ENCODE measurements around the gene CEP350.

Gene CEP350

DNA sequence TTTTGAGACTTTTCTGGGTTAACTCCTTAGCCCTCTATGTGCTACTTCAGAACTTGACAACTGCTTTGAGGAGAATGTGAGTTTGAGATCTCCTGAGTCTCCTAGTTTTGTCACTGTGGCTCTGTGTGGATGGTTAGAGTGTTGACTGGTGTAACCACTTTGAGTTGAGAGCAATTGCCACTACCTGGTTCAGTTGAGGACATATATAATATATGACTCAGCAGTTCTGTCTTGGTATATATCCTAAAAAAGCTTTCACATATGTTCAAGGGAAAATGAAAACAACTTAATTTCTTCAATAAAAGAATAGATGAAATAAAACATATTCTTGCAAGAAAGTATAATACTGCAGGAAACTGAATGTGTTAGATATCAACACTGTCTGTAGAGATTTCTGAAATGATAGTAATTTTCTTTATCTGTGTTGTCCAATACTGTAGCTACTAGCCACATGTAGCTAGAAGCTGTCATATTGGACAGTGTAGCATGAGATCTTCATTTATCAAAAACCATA lies 103.3 kb downstream of the CEP350 start:
- no peak for DNase-seq (ENCODE audit: low read depth in 2 of 2)

DNA sequence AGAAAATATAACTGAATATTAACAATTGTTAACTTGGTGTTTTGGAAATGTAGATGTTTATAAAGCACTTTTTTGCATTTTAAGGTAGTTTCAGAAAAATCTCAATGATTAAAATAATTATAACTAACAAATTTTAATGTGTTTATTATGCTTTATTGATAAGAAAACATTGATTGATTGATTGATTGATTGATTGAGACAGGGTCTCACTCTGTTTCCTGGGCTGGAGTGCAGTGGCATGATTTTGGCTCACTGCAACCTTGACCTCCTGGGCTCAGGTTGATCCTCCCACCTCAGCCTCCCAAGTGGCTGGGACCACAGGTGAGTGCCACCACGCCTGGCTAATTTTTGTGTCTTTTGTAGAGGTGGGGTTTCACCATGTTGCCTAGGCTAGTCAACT lies 106.4 kb downstream of the CEP350 start:
- no peak for DNase-seq (ENCODE audit: low read depth in 2 of 2)

DNA sequence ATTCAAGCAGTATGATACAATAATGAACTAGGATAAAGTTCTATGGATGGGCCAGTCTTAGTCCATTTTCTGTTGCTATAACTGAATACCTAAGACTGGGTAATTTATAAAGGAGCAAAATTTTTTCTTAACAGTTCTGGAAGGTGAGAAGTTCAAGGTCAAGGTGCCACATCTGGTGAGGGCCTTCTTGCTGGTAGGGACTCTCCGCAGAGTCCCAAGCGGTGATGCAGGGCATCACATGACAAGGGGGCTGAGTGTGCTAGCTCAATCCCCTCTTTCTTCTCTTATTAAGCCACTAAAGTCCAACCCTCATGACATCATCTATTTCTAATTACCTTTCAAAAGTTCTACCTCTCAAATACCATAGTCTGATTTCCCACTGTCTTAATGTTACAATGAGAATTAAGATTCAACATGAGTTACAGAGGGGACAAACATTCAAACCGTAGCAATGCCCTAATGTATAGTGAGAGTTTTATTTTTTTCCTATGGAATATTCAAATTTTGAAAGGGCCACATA lies 107.9 kb downstream of the CEP350 start:
- DNase-seq (ENCODE audit: low read depth in 2 of 2): no peak

DNA sequence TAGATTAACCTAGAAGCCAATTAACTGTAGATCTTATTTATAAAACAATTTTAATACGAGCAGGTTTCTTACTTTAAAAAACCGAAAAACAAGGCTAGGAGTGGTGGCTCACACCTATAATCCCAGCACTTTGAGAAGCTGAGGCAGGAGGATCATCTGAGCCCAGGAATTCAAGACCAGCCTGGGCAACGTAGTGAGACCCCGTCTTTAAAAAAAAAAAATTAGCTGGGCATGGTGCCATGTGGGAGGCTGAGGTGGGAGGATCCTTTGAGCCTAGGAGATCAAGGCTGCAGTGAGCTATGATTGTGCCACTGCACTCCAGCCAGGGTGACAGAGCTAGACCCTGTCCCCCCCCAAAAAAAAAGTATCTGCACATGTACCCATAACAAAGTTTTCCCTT lies 110.8 kb downstream of the CEP350 start:
- no peak for DNase-seq (ENCODE audit: low read depth in 2 of 2)

DNA sequence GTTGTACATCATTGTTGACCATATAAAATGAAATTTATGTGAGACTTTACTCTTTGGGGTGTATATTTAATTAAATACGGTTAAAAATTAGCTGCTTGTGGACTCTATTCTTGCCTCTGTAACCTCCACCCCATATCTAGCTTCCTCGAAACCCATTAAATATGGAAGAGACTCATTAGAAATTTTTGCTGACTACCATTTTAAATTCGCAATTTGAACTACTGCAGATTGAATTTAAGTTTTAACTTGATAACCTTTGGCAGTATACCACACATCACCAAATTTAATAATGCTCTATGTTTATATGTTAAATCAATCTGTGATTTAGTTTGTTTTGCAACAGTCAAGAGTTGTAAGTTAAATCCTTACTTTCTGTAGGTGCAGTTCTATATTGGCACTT lies 111.5 kb downstream of the CEP350 start:
- DNase-seq (ENCODE audit: low read depth in 2 of 2): no peak

DNA sequence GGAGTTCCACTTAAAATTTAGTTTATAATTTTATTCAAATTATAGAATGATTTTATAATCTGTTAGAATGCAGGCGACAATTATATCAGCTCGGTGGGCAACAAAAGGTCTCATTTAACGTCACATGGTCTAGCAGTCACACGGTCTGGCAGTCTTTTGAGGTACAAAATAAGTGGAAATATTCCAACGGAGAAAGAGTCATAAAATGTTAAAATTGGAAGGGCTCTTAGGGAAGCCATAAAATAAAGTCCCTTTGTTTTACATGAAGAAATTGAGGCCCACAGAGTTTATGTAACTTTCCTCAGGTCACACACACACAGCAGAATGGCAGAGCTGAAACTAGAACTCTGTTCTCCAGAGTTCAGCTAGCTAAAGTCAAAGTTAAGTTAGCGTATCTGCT lies 115.7 kb downstream of the CEP350 start:
- DNase-seq (ENCODE audit: low read depth in 2 of 2): no peak

DNA sequence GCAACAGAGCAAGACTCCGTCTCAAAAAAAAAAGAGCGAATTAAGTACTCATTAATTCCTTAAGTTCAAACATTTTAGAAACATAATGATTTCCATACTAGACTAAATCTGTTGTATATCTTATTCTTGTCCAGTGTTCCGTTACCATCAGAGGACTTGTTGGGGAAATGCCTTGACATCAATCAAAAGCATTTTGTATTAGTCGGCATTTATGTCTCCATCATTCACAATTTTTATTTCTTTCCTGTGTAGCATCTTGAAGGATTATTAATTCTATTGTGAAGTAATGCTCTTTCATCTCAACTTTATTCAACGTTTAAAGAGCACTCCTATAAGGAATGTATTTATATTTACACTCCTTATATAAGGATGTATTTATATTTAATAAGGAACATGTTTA lies 117.1 kb downstream of the CEP350 start:
- DNase-seq (ENCODE audit: low read depth in 2 of 2): no peak

DNA sequence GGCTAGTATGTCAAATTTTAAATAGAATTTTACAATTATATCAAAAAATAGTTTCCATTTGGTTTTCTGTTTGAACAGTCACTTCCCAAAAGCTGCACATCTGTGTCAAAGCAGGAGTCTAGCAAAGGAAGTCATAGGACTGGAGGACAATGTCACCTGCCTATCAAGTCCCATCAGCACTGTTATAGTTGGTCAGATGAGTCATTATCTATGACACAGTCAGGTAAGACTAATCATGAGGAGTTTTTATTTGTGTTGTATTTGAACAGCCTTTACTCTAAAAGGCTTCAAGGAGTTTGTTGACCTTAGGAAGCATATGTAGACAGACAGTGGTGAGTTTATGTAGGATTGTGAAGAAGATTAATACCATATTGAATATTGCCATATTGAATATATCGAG lies 125.8 kb downstream of the CEP350 start:
- no peak for DNase-seq (ENCODE audit: low read depth in 2 of 2)

DNA sequence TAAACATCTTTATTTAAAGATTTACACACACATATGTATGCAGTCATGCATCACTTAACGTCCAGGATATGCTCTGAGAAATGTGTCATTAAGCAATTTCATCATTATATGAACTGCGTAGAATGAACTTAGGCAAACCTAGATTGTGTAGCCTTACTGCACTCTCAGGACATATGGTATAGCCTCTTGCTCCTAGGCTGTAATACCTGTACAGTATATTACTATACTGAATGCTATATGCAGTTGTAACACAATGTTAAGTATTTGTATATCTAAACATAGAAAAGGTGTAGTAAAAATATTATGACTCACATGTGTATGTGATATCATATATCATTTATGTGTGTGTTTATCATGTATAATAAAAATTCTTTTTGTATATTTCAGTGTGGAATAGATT lies 126.9 kb downstream of the CEP350 start:
- no peak for DNase-seq (ENCODE audit: low read depth in 2 of 2)

DNA sequence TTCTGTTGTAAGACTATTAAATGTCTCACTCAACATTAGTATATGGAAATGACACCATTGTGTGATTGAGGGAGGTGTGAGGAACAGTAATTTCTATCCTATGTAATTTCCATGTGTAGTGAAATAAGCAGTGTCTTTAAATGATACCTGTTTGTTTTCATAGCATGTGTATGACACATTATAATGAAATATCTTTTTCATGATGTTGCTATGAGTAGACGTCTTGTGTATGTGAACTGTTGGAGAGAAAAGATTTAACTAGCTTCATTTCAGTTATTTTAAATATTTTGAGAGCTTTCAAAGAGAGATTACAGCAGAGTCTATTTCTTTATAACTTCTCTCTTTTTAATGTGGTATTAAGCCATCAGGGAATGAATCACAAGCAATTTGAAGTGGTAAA lies 128.6 kb downstream of the CEP350 start:
- no peak for DNase-seq (ENCODE audit: low read depth in 2 of 2)

DNA sequence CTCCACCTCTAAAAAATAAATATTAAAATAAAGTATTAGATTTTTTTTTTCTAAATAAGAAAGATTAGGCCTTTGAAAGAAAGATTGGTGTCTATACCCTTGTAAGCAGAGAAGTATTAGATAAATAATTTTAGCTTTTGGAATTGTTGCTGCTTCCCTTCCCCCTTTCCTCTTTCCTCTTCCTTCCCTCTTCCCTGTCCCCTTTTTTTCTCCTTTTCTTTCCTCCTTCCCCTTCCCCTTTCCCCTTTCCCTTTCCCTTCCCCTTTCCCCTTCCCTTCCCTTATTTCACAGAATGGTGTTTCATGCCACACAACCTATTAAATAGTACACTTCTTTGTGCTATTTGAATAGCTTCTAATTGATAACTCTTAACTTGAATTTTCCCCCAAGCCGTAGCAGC lies 130.3 kb downstream of the CEP350 start:
- DNase-seq (ENCODE audit: low read depth in 2 of 2): no peak

DNA sequence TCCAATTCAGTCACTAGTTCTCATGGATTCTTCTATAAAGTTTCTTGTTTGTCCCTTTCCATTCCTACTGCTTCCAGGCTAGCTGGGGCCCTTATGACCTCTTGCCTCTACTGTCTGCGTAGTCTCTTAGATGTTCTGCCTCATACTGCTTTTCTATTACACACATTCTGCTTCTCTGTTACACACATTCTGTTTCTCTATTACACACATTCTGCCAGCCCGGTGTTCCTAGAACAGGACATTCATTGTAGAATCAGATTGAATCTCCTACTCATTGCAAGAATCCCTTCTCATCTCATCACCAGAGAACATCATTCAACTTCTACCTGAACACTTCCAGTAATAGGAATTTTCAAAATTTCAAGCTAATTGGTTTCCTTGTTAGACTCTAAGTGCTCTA lies 130.7 kb downstream of the CEP350 start:
- DNase-seq (ENCODE audit: low read depth in 2 of 2): no peak

DNA sequence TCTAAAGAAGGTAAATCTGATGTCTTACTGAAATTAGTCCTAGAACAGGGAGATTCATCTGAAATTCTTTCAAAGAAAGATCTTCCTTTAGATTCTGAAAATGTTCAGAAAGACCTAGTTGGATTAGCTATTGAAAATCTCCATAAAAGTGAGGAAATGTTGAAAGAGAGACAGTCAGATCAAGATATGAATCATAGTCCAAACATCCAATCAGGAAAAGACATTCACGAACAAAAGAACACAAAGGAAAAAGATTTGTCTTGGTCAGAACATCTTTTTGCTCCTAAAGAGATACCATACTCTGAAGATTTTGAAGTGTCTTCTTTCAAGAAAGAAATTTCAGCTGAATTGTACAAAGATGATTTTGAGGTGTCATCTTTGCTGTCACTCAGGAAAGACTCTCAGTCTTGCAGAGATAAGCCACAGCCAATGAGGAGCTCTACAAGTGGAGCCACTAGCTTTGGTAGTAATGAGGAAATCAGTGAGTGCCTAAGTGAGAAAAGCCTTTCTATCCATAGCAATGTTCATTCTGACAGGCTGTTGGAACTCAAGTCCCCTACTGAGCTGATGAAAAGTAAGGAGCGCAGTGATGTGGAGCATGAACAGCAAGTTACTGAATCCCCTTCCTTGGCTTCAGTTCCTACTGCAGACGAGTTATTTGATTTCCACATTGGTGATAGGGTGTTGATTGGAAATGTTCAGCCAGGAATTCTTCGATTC lies 138.5 kb downstream of the CEP350 start:
- no peak for DNase-seq (ENCODE audit: low read depth in 2 of 2)

DNA sequence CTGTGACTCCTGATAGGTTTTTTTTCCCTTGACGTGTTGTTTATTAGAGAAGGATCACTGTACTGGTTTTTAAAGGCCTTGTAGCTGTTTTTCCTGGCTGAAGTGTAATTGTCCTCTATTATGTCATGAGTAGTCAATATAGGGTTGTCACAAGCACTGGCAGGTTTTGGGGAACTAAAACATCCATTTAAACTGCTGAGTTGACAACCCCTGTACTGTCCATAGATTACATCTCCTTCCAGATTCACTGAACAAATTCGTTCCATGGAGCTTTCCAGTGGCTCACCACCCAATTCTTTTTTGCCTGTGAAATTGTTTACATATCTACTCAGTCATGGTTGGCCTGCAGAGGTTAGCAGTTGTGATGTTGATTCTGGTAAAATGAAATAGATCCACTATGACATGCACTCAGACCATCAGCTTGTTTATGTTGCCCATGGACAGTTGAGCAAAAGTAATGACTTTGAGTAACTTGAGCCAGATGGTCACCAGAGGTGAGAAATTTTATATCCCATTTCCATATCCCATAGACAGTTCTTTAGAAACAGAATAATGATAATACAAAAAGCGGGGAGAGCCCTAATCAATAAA lies 140.2 kb downstream of the CEP350 start:
- DNase-seq (ENCODE audit: low read depth in 2 of 2): no peak

DNA sequence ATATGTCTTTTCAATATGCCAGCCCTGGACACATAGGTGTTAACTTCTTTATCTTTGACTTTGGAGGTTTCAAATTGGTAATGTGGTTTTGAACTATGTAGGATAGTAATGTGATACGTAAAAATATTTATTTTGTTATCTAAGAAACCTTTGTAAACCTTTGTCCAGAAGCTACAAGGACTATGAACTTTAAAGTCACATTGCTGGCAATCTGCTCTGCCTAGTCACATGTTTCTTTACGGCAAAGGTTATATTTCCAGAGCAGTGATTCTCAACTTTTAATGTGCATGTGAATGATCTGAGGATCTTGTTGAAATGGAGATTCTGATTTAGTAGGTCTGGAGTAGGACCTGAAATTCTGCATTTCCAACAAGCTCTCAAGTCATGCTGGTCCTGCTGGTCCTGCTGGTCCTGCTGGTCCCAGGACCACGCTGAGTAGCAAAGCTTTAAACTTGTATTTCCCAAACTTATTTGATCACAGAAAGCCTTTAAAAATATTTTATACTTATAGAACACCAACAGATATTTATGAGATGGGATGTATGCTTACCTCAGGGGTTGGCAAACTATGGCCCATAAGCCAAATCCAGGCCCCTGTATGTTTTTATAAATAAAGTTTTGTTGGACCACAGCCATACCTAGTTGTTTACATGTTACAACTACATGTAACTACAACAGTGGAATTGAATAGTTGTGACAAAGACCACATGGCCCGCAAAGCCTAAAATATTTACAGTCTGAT lies 142.1 kb downstream of the CEP350 start:
- DNase-seq (ENCODE audit: low read depth in 2 of 2): no peak

DNA sequence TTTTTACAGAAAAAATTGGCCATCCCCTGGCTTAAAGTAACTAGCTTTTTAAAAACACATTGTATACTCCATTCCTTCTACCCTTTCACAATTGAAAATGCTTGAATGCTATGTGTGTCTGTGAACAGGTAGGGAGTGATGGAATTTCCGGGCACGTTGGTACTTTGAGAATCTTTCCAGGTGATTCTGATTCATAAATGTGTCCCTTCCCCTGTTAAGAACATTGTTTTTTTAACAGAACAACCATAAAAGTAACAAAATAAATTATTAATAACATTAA lies 142.7 kb downstream of the CEP350 start:
- DNase-seq (ENCODE audit: low read depth in 2 of 2): no peak

DNA sequence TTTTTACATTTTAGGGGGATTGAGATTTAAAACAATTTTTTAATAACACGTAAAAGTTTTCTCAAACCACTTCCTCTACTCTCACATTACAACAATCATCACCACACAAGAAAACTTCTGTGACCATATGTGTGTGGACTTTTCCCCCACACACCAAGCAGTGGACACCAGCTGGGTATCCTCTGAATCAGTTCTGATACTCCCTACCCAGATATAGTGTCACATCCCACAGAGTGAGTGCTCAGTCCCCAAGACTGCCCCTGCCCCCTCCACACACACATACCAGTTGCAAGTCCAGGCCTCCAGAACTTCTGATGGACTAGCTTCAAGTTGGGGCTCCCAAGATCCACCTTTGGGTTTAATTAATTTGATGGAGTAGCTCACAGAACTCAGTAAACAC lies 146.8 kb downstream of the CEP350 start:
- no peak for DNase-seq (ENCODE audit: low read depth in 2 of 2)

DNA sequence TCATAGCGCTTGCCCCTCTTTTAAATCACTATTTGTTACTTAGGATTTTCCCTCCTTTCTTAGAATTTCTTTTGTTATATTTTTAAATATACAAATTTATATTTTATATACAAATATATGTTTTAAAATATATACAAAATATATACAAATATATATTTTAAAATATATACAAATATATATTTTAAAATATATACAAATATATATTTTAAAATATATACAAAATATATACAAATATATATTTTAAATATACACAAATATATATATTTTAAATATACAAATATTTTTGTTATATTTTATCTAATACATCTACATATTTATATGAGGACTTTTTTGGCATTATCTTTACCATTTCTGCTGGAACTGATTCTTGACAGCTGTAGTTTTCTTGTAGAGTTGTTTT lies 149.2 kb downstream of the CEP350 start:
- DNase-seq (ENCODE audit: low read depth in 2 of 2): no peak

DNA sequence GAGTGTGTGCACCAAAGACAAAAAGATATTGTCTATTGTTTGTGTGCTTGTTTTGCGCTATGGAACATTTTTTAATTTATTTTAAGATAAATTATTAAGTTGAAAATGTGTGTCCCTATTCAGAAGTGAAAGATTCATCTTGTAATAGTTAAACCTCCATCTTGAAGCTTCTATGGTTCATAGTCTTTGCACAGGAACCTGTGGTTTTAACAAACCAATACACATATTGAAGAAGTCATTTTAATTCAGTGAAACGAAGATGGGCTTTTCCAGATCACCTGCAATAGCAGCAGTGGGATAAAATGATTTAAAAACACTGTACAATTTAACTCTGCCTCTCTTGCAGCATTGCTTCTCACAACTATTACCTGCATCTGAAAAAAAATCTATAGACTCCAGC lies 157.5 kb downstream of the CEP350 start:
- no peak for DNase-seq (ENCODE audit: low read depth in 2 of 2)

DNA sequence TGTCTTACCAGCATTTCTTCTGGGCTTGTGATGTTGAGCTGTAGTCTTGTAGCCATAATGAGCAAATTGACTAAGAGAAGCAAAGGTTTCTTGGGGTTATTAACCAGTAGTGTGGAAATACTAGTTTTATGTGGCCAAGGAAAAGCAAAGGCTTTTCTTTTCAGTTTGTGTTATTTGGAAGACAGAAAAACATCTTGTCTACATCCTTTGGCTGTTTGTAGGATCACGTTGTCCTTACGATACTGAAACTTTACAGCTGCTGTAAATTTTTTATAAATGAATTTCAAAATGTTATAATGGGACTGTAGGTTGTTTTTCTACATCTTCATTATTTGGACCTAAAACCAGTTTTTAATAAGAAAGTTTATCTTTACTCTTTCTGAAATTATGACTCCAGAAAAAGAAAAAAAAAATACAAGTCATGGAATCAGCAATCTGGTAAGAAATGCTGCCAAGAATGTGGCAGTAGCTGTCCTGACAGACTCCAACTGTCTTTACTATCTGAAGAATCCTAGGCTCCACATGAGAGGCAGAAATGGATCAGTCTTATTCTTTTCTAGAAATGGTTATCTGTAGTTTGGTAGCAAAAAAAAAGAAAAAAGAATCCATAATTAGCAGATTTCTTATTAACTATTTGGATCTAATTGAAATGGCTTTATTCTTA lies 158.5 kb downstream of the CEP350 start:
- DNase-seq (ENCODE audit: low read depth in 2 of 2): no peak

DNA sequence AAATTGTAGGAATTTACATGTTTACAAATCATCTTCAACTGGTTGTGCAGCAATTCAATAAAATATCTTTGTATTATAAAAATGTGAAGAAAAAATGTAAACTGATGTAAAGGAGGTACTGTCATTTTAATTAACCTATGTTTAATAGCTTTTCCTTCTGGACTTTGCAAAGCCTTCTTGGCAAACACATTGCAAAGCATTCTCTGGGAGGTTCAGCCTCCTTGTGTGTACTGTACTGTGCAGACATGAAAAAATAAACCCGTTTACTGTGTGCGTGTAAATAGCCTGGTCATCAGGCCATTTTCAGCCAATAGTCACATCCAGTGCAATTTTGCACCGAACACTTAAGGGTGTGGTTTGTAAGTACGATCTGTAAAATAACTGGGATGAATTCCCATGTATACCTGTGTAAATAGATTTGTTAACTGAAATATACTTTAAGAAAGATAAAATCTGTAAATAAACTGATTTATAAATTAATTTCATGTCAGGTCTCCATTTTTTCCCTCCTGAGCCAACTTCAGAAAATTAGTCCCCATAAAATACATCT lies 159.9 kb downstream of the CEP350 start:
- no peak for DNase-seq (ENCODE audit: low read depth in 2 of 2)
